NCI-H2196 (cell line): Measurements from ENCODE around the gene COL4A4.

ENCODE experiments used
- DNase-seq: peaks from one replicate; lab custom pipeline; 2025; ENCODE audit not compliant: unreplicated experiment; lab: John Stamatoyannopoulos, UW

Gene COL4A4

DNA sequence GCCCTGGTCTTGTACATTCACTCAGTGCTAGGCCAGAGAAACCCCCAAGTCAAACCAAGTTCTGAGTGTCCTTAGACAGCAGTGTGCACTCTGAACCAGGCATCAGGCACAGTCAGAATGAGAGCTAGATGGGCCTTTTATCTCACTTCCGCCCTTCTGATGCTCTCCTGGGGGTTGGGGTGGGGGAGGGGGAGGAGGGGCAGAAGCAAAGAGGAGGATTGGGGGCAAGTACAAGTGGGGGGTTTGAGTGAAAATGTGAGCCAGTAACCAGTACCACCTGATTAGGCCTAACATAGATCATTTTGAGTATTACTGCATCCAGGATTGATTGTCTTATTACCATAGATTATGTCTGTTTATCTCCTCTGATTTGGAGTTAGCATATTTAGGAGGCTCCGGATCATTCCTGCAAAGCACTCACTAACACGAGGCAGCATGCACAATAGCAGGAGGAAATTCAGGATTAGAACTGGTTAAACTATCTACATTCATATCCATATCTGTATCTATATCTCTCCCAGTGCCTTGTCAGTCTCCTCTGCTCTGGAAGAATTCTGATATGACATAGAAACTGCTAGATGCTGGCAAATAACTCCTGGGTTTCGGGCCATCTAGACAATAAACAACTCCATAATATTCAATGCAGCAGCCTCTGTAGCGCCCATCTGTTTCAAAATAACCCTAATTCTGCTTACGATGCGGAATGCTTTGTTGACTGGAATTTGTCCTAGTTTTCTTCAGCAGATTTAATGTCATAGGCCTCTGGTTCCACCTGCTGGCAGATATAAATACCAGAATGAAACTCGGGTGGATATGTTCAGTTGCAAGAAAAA is 179.0 kb downstream of the COL4A4 start:
- DNase-seq = peak; percentile 64

- no peak for DNase-seq
These were observed 179.9 kb downstream of the COL4A4 start for GRCh38 chr2:226983895-226984749.

GRCh38 chr2:226981791-226982326 is 182.1 kb downstream of the COL4A4 start:
- DNase-seq = no peak

DNA sequence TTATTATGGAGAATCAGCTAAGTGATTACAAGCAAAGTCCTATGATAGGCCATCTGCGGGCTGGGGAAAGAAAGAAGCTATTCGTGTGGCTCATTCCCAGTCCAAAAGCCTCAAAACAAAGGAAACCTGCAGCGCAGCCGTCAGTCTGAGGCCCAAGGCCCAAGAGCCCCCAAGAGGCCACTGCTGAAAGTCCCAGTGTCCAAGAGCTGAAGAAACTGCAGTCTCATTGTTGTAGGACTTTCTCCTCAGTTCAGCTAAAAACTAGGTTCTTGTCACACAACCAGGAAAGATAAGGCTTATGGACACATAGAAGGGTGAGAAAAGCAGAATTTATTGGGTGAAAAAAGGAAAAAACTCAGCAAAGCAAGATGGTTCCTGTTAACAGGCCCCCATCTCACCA is 185.0 kb downstream of the COL4A4 start:
- DNase-seq = no peak

GRCh38 chr2:226978300-226978699 is 185.7 kb downstream of the COL4A4 start:
- DNase-seq = no peak

DNA sequence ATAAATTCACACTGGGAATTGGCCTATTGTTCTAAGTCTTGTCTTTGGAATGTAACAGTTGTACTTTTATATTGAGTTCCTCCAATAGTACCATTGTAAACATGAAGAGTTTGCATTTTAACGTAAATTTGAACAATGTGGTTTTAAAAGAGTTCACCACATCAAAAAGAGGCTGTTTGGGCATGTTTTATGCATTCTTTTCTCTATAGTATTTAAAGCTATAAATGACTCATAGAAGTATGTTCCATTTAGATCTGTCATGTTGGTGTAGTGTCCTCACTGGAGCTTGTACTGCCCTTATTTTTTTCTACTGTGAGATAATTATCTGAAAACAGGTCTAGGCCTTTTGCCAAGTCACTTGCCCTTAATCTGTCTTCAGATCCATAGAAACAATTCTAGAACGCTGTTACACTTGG is 186.2 kb downstream of the COL4A4 start:
- DNase-seq = no peak

DNA sequence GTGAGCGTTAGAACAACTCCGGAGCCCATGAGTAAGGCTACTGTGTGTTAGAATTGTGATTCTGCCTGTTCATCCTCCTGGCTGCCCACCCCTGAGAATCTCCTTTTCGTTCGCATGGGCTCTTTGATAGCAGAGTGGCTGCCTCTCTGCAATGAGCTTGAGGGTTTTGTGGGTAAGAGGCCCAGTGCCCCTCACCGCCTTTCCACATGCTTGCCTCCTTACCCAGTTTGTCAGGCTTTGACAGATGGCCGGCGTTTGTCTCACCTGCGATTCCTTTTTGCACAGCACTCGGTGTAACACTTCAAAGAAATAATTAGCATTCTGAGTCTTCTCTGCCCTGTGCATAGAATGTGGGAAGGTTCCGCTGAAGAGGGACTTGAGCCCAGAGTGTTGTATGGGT is 190.2 kb downstream of the COL4A4 start:
- no peak for DNase-seq

DNA sequence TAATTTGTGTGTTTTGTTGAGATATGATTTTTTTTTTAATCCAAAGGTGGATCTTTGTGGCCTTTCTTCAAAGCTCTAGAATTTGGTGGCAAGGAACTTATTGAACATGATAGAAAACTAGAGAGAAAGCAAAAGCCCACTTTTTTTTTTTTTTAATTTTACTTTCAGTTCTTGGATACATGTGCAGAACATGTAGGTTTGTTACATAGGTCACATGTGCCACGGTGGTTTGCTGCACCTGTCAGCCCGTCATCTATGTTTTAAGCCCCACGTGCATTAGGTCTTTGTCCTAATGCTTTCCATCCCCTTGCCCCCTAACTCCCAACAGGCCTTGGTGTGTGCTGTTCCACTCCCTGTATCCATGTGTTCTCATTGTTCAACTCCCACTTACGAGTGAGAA is 192.2 kb downstream of the COL4A4 start:
- no peak for DNase-seq

DNA sequence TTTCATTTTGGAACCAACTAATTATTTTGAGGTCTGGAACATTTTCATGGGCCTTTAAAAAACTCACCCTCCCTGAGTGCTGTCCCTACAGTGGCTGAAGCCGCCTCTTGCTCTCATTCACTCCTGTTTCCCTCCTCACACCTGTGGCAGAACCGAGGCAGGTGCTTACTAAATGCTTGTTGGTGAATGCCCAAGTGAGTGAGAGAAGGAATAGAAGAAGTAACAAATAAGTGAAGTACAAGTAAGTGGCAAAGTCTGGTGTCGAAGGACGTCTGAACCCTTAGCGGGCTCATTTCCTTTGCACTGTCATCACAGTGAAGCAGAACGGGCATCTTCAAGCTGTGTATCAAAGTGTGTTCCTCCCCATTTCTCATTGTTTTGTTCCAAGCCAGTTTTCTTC is 192.9 kb downstream of the COL4A4 start:
- no peak for DNase-seq

GRCh38 chr2:226970362-226970761 is 193.6 kb downstream of the COL4A4 start:
- no peak for DNase-seq

- DNase-seq = no peak
These were observed 194.5 kb downstream of the COL4A4 start for GRCh38 chr2:226969417-226970080.

DNA sequence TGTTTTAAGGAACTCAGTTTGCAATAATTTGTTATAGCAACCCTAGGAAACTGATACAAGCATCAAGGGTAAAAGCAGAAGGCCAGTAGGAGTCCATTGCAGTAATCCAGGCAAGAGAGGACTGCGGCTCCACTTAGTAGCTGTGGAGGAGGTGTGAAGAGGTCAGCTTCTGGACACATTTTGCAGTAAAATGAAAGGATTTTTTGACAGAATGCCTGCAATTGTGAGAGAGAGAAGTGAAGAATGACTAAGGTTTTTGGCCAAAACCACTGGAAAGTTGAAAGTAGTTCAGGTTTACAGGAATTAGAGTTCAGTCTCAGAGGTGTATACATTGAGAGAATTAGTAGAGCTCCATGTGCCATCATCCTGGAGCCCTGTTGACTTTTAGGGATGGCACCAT is 198.6 kb downstream of the COL4A4 start:
- DNase-seq = no peak

DNA sequence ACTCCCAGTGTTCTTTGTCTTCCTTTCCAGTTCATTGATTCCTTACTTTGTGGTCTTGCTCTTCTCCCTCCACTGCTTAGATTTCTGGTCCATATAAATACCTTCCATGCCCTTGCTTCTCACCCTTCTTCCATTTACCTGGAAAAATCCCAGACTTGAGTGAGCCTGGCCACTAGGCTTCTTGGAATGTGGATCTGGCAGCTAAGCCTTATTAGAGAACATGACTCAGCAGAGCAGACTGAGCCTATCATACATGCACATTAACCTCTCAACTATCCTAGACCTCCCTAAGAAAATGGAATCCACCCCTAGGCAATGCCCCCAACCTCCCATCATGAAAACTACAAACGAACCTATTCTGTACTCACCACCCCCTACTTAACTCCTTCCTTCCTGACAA is 200.5 kb downstream of the COL4A4 start:
- DNase-seq = no peak

GRCh38 chr2:226962176-226962773 is 201.7 kb downstream of the COL4A4 start:
- no peak for DNase-seq

- no peak for DNase-seq
These were observed 204.6 kb downstream of the COL4A4 start for GRCh38 chr2:226959418-226959817.

DNA sequence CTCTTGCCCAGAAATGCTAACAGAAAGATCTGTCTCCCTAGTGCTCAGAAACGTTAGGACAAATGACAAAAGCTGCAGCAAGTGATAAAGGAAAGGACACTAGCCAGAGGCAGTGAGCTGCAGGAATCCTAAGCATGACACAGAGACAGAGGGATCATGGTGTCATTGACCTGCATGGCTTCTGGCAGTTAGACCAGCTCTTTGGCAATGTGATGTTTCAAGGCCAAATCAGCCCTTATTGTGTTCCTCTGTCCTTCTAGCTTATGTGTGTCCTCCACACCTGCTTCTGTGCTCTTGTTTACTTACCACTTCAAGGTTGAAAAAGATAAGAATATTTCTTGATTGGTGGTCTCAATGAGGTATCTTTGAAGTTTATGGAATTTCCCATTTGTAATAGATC is 207.3 kb downstream of the COL4A4 start:
- no peak for DNase-seq

- no peak for DNase-seq
These were observed 210.2 kb downstream of the COL4A4 start for GRCh38 chr2:226953826-226954225.

GRCh38 chr2:226953206-226953605 is 210.8 kb downstream of the COL4A4 start:
- DNase-seq = no peak
